ENCODE results near the gene C20orf204.
A peak's percentile ranks its signal among the peaks of the same experiment; 100 is the strongest.

Gene C20orf204

DNA sequence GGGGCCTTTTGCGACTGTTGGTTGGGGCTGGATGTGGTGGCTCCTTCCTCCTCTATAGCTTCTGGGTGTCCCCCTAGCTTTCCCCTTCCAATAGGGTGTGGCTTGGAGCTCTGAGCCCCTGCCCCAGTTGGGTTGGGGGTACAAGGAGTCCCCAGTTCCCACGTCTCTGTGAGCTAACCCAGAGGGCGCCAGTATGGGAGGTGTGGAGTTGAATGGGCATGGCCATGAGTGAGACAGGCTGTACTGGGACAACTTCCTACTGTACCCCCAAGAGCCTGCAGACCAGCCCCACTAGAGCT, 1.2 kb downstream of the C20orf204 start:
- Histone ChIP-seq H3K9me3 (ENCODE audit: control insufficient read depth, low read length) (no peaks in the 10 kb centered on the region), H3K36me3 (ENCODE audit: control insufficient read depth, insufficient read depth, low read length) (peaks cover 19% of the 10 kb centered on the region), H3K4me1 (ENCODE audit: control insufficient read depth, insufficient read depth, low read length, poor library complexity, severe bottlenecking) (peaks cover 6% of the 10 kb centered on the region), H3K4me3 (ENCODE audit: extremely low read depth, insufficient read depth, low read length, poor library complexity, severe bottlenecking) (no peak overlapping the region), H3K27ac (ENCODE audit: low read depth, low read length, severe bottlenecking) (no peak overlapping the region)
- 67% methylated on average over 1 of the region's 3 CpGs; no CpG with 5 or more reads in 1 of the 2 experiments for WGBS, 2 experiments (ENCODE audit: insufficient coverage in 2 of 2)

DNA sequence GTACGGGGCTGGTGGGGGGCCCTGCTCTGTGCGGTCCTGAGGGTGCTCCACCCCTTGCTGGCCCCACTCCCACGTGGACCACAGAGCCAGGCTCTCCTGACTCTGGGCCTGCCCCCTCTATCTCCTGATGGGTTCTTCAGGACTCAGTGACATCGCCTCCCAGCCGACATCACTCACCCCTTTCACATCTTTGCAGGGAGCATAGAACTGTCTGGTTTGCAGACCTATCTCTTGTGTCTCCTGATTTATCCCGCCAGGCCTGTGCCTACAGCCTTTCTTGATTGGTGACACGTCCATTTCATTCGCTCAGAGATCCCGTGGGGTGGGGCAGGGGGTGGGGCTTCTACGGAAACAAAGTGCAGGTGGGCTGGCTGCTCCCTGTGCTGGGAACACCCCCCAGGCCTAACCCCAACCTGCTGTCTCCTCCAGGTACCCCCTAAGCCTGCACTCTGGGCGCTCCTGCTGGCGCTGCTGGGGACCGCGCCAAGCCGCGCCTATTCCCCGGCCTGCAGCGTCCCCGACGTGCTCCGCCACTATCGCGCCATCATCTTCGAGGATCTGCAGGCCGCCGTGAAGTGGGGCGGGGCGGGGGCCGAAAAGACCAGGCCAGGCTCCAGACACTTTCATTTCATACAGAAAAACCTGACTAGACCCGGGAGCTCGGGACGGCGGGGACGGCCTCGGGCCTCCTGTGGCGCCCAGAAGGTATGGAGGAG, 1.7 kb downstream of the C20orf204 start:
- peaks cover 6% of the 10 kb centered on the region for H3K4me1 ChIP-seq (ENCODE audit: control insufficient read depth, insufficient read depth, low read length, poor library complexity, severe bottlenecking)
- no peaks in the 10 kb centered on the region for H3K9me3 ChIP-seq (ENCODE audit: control insufficient read depth, low read length)
- peak overlapping the region; percentile 45 for H3K4me3 ChIP-seq (ENCODE audit: extremely low read depth, insufficient read depth, low read length, poor library complexity, severe bottlenecking)
- WGBS, 2 experiments (ENCODE audit: insufficient coverage in 2 of 2) = 23 to 31% methylated on average over 25 to 31 of the region's 36 CpGs
- peaks cover 15% of the 10 kb centered on the region for H3K36me3 ChIP-seq (ENCODE audit: control insufficient read depth, insufficient read depth, low read length)
- no peak overlapping the region for H3K27ac ChIP-seq (ENCODE audit: low read depth, low read length, severe bottlenecking)

DNA sequence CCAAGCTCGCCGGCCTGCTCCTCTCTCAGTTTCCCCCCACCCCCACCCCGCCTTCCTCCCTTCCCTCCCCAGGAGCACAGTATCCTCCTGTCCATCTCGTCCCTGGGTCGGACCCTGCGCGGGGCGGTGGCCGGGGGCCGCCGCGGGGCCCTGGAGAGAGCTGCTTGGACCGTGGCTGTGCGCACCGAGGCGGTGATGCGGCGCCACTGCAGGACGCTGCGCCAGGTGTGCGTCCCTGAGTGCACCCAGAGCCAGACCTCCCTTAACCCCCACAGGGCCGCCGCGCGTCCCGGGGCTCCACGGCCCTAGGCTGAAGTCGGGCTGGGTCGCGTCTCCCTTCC, 2.2 kb downstream of the C20orf204 start:
- 0 to 3% methylated on average over 2 to 16 of the region's 30 CpGs for whole genome bisulfite sequencing, 2 experiments (ENCODE audit: insufficient coverage in 2 of 2)
- Histone ChIP-seq H3K9me3 (ENCODE audit: control insufficient read depth, low read length) (no peaks in the 10 kb centered on the region), H3K27ac (ENCODE audit: low read depth, low read length, severe bottlenecking) (no peak overlapping the region), H3K4me3 (ENCODE audit: extremely low read depth, insufficient read depth, low read length, poor library complexity, severe bottlenecking) (peak overlapping the region; percentile 45), H3K36me3 (ENCODE audit: control insufficient read depth, insufficient read depth, low read length) (peaks cover 11% of the 10 kb centered on the region), H3K4me1 (ENCODE audit: control insufficient read depth, insufficient read depth, low read length, poor library complexity, severe bottlenecking) (peaks cover 6% of the 10 kb centered on the region)

DNA sequence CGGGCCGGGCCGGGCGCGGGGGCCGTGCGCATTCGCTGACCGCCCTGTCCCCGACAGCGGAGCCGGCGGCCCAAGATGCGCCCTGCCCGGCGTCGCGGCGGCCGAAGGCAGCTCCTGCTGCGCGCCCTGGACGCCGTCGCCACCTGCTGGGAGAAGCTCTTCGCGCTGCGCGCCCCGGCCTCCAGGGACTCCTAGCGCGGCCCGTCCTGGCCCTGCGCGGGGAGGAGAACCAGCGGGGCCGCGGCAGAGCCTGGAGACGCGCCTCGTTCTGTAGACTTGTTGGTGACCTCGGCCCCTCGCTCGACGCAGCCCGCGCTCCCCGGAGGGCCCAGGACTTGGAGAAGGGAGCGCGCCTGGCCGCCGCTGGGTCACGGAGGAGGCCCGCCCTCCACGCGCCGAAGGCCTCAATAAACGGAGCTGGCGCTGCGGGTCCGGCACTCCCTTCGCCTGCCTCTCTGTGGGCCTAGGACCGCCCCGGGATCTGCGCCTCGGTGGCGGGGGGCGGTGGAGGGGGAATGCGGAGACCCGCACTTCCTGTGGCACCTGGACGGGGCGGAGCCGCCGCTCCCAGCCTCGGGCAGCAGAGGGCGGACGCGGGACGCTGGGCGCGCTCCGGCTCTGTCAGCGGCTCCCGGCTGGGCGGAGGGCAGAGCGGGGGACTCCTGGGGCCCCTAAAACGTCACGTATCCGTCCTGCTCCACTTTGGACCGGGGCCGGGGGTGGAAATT, 2.7 kb downstream of the C20orf204 start:
- H3K36me3 ChIP-seq (ENCODE audit: control insufficient read depth, insufficient read depth, low read length) = peaks cover 11% of the 10 kb centered on the region
- peak overlapping the region; percentile 45 for H3K4me3 ChIP-seq (ENCODE audit: extremely low read depth, insufficient read depth, low read length, poor library complexity, severe bottlenecking)
- H3K9me3 ChIP-seq (ENCODE audit: control insufficient read depth, low read length) = no peaks in the 10 kb centered on the region
- H3K4me1 ChIP-seq (ENCODE audit: control insufficient read depth, insufficient read depth, low read length, poor library complexity, severe bottlenecking) = peaks cover 6% of the 10 kb centered on the region
- H3K27ac ChIP-seq (ENCODE audit: low read depth, low read length, severe bottlenecking) = no peak overlapping the region
- WGBS, 2 experiments (ENCODE audit: insufficient coverage in 2 of 2) = 1% methylated on average over 63 to 82 of the region's 91 CpGs

DNA sequence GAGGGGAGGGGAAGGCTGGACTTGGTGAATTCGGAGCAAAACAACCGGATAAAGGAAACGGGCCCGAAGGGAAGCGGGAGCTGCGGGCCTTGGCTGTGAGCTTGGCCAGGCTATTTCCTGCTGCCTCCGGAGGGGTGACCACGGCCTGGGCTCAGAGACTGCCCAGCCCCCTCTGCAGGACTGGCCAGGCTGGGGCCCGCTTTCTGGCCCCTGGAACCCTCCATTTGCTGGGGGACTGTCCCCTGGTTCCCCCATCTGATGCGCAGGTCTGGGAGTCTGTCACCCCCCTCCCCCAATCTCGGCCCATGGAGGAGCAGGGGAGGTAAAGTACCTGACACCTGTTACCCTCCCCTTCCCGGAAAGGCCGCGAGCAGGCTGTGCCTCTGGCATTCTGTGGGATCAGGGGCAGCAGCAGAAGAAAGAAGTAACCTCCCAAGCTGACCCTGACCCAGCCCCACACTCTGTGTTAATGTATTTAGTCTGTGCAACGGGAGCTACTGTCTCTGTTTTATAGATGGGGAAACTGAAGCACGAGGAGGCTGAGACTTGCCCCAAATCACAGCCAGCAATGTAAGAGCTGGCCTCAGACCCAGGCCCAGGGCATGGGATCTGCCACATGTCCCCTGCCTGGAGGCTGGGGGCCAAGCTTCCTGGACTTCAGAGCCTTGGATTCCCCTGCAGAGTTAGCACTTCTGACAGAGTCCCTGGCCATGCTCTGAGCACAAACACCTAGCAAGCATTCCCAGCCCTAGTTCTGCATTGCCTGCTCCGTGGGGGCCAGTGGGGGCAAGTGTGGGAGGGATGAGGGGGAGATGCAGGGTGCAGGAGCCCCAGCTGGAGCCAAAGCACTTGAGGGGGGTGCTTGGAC, 3.5 kb downstream of the C20orf204 start:
- Histone ChIP-seq H3K36me3 (ENCODE audit: control insufficient read depth, insufficient read depth, low read length) (peaks cover 4% of the 10 kb centered on the region), H3K4me1 (ENCODE audit: control insufficient read depth, insufficient read depth, low read length, poor library complexity, severe bottlenecking) (peaks cover 6% of the 10 kb centered on the region), H3K27ac (ENCODE audit: low read depth, low read length, severe bottlenecking) (no peak overlapping the region), H3K9me3 (ENCODE audit: control insufficient read depth, low read length) (no peaks in the 10 kb centered on the region), H3K4me3 (ENCODE audit: extremely low read depth, insufficient read depth, low read length, poor library complexity, severe bottlenecking) (peak overlapping the region; percentile 45)
- 11 to 16% methylated on average over 11 to 12 of the region's 17 CpGs for WGBS, 2 experiments (ENCODE audit: insufficient coverage in 2 of 2)

DNA sequence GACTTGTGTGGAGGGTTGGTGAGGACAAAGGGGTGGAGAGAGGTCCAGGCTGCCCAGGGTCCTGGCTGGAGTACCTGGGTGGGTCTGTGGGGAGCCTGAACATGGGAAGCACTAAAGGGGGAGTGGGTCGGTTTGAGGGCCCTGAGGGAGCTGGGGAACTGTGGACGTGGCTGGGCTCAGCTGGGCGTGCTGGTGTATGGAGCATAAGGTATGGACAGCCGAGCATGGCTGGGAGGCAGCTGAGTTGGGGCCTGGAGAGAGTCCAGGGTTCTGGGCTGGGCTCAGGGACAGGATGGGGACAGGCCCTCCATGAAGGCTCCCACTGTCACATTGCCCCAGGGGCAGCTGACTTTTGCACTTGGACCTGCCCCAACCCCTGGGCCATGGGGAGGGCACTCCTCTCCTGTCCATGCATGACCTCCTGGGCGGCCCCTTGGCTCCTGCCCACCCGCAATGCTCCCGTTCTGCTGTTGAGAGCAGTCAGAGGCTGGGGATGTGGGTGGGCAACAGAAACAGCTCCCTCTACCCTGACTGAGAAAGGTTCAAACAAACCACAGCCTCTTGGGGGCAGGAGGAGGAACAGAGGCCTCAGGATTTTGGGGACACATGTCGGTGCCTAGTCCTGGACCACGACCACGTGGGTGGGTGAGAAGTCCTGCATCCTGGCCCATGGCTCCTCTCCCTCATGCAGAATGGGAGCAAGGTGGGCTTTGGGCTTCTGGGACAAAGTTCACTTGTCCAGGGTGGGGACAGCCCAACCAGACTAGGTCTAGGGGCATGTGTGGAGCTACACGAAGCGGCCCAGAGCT, 4.5 kb downstream of the C20orf204 start:
- Histone ChIP-seq H3K4me1 (ENCODE audit: control insufficient read depth, insufficient read depth, low read length, poor library complexity, severe bottlenecking) (peaks cover 14% of the 10 kb centered on the region), H3K9me3 (ENCODE audit: control insufficient read depth, low read length) (no peaks in the 10 kb centered on the region), H3K4me3 (ENCODE audit: extremely low read depth, insufficient read depth, low read length, poor library complexity, severe bottlenecking) (no peak overlapping the region), H3K36me3 (ENCODE audit: control insufficient read depth, insufficient read depth, low read length) (no peaks in the 10 kb centered on the region), H3K27ac (ENCODE audit: low read depth, low read length, severe bottlenecking) (no peak overlapping the region)
- WGBS, 2 experiments (ENCODE audit: insufficient coverage in 2 of 2) = 86 to 91% methylated on average over 8 to 12 of the region's 12 CpGs

DNA sequence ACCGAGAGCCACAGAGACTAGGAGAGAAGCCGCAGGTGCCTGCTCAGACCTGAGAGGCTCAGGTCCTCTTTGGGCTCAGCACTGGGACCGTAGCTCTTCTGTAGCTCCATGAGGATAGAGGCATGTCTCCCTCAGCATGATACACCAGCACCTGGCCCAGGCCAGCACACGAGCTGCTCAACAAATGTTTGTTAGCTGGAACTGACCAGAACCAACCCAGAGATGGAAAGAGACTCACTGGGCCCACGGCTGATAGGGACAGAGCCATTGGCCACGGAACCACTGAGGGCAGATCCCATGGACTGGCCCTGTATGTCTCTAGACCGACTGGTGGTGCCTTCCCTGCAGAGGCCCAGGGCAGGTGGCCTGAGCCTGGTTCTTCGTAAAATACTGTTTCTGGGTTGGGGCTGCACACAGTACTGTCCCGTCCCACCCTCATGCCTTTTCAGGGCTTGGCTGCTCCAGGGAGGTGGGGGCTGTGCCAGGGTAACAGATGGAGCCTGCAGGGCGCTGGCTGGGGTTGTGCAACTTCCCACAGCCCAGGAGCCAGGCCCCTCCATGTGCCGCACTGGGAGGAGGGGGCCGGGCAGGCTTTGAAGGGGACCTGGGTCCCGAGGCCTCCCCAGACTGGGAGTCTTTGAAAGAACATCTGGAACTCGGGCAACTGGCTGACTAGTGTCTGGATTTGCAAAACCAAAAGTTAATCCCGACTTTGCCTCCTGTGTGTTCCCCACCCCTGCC, 5.2 kb downstream of the C20orf204 start:
- WGBS, 2 experiments (ENCODE audit: insufficient coverage in 2 of 2) = 76 to 85% methylated on average over 13 to 14 of the region's 15 CpGs
- Histone ChIP-seq H3K4me3 (ENCODE audit: extremely low read depth, insufficient read depth, low read length, poor library complexity, severe bottlenecking) (no peak overlapping the region), H3K4me1 (ENCODE audit: control insufficient read depth, insufficient read depth, low read length, poor library complexity, severe bottlenecking) (peaks cover 14% of the 10 kb centered on the region), H3K36me3 (ENCODE audit: control insufficient read depth, insufficient read depth, low read length) (no peaks in the 10 kb centered on the region), H3K9me3 (ENCODE audit: control insufficient read depth, low read length) (no peaks in the 10 kb centered on the region), H3K27ac (ENCODE audit: low read depth, low read length, severe bottlenecking) (no peak overlapping the region)

DNA sequence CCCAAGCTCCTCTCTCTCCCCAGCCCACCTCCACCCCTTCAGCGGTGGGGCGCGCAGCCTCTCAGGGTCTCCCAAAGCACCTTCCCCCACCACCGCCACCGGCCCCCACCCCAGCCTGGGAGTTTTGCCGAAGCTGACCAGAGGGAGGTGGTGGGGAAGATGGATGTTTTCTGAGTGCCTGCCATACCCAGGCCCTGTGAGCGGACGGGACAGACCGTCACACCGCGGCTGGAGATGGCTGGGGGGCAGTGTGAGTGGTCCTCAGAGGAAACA, 5.7 kb downstream of the C20orf204 start:
- no peaks in the 10 kb centered on the region for H3K36me3 ChIP-seq (ENCODE audit: control insufficient read depth, insufficient read depth, low read length)
- H3K4me1 ChIP-seq (ENCODE audit: control insufficient read depth, insufficient read depth, low read length, poor library complexity, severe bottlenecking) = peaks cover 11% of the 10 kb centered on the region
- H3K27ac ChIP-seq (ENCODE audit: low read depth, low read length, severe bottlenecking) = no peak overlapping the region
- H3K9me3 ChIP-seq (ENCODE audit: control insufficient read depth, low read length) = no peaks in the 10 kb centered on the region
- WGBS, 2 experiments (ENCODE audit: insufficient coverage in 2 of 2) = 36 to 45% methylated on average over 5 of the region's 11 CpGs
- peak overlapping the region; percentile 23 for H3K4me3 ChIP-seq (ENCODE audit: extremely low read depth, insufficient read depth, low read length, poor library complexity, severe bottlenecking)

DNA sequence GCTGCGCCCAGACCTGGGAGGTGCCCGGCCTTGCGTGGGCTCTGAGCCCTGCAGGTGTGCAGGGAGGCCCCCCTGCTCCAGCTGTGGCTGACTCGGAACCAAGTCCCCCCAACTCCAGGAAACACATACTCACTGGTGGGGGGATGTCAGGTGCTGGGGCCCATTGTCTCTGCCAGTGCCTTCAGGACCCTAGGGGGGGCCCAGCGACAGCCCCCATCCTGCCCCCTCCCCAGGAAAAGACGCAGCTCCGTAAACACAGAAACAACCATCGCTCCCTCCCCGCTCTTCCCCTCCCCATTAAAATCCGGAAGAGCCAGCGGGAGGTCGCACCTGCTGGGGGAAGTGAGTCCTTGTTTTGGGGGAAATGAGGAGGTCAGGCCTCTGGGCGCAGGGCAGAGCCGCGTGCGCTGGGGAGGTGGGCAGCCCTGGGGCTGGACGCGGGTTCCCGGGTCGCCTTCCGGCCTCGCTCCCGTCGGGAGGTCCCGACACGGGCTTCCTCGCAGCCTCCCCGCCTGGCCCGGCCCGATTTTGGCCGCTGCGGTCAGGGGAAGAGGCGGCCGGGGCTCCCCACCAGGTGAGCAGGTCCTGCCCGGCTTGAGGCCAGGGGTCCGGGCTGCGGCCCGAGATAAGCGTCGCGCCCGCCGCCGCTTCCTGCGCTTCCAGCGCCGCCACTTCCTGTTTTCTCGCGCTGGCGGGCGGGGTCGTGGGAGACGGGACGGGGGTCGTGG, 6.2 kb downstream of the C20orf204 start:
- H3K27ac ChIP-seq (ENCODE audit: low read depth, low read length, severe bottlenecking) = no peak overlapping the region
- H3K36me3 ChIP-seq (ENCODE audit: control insufficient read depth, insufficient read depth, low read length) = peaks cover 3% of the 10 kb centered on the region
- WGBS, 2 experiments (ENCODE audit: insufficient coverage in 2 of 2) = 5 to 8% methylated on average over 12 to 25 of the region's 55 CpGs
- no peaks in the 10 kb centered on the region for H3K9me3 ChIP-seq (ENCODE audit: control insufficient read depth, low read length)
- peak overlapping the region; percentile 23 for H3K4me3 ChIP-seq (ENCODE audit: extremely low read depth, insufficient read depth, low read length, poor library complexity, severe bottlenecking)
- peaks cover 11% of the 10 kb centered on the region for H3K4me1 ChIP-seq (ENCODE audit: control insufficient read depth, insufficient read depth, low read length, poor library complexity, severe bottlenecking)

Data from mesodermal cell (in vitro differentiated cells).